ENCODE results near the gene HEMK1. TPM values are rescaled to one million over a fixed set of nuclear protein-coding genes. Genes with fewer than 3 reads are reported as not detected.

HEMK1 gene
- total RNA-seq, 1 experiment from 2014 or later: 12.5 TPM

DNA sequence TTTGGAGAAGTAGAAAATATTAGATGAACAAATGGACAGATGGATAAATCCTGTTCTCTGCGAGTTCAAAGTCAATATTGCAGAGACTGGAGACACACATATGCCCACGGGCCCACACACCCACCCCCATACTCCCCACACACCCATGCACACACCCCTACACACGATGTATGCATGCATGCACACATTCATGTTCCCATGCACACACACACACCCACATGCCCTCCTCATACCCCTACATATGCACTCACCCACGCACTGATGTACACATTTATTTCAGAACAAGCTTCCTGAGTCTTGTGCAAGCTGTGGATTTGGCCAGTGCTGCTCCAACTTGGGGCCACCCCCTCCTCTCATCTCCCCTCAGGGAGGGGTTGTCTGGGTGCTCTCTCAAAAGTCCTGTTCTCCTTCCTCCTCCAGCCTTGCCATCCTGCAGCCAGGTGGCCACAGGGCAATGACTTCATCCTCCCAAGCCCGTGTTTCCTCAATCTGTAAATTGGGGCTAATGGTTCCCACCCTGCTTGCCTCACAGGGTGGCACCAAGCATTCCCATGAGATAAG, 64.0 kb downstream of the HEMK1 start:
- peaks cover 2% of the 10 kb centered on the region; the same call in 1 of the 2 replicates for H3K4me1 ChIP-seq (ENCODE audit: insufficient read depth, low read length)
- H2BK120ac ChIP-seq (ENCODE audit: low read depth, low read length, poor library complexity, severe bottlenecking): no peak overlapping the region
- no peak overlapping the region for H4K5ac ChIP-seq (ENCODE audit: insufficient read length, low read depth, low read length)
- 0 out of 7 replicates have a peak overlapping the region, but pooled peaks of 1 of the 3 experiments have one; percentile 28 for H3K27ac Mint-ChIP-seq
- H3K27ac ChIP-seq (ENCODE audit: insufficient read length, low read depth, low read length): no peak overlapping the region
- no peaks in the 10 kb centered on the region for H3K9me3 ChIP-seq (ENCODE audit: control insufficient read depth, low read depth, low read length)
- no peak for TF ChIP-seq CTCF (conservative IDR thresholded peaks at IDR 0.05)
- H2AK5ac ChIP-seq (ENCODE audit: insufficient read length, low read length): no peak overlapping the region
- H3K23me2 ChIP-seq (ENCODE audit: insufficient read length, low read depth, low read length, poor library complexity, severe bottlenecking): no peaks in the 10 kb centered on the region
- no peak overlapping the region for H2BK15ac ChIP-seq (ENCODE audit: low read depth, low read length)
- peaks cover 27 to 33% of the 10 kb centered on the region in 2 experiments for H3K4me1 Mint-ChIP-seq
- H3K9ac ChIP-seq (ENCODE audit: extremely low read depth, insufficient read length, low read length): no peak overlapping the region
- no peak overlapping the region for H3T11ph ChIP-seq (ENCODE audit: low read length)
- H3K27me3 Mint-ChIP-seq (ENCODE audit: low read depth): no peaks in the 10 kb centered on the region
- H2BK12ac ChIP-seq (ENCODE audit: insufficient read length, low read depth, low read length): no peak overlapping the region
- H3K4me3 Mint-ChIP-seq: no peak overlapping the region; a peak in 1 of 5 replicates
- no peak overlapping the region for H2BK20ac ChIP-seq (ENCODE audit: low read depth, low read length, poor library complexity, severe bottlenecking)
- 0 out of 2 replicates have a peak, but pooled peaks cover 2% of the 10 kb centered on the region for H3K79me2 ChIP-seq (ENCODE audit: insufficient read depth, low read length)
- H4K8ac ChIP-seq (replicated peaks; ENCODE audit: insufficient read length, low read depth, low read length): no peak overlapping the region
- H2BK5ac ChIP-seq (ENCODE audit: insufficient read length, low read length): no peak overlapping the region
- H3K4me2 ChIP-seq (ENCODE audit: insufficient read depth, insufficient read length, low read length): no peak overlapping the region
- H3K9me3 Mint-ChIP-seq: no peaks in the 10 kb centered on the region
- H3K14ac ChIP-seq (ENCODE audit: insufficient read depth, low read length): no peak overlapping the region
- no peaks in the 10 kb centered on the region for H4K20me1 ChIP-seq (ENCODE audit: control insufficient read depth, insufficient read depth, insufficient read length)
- H3K27me3 ChIP-seq (ENCODE audit: insufficient read depth, low read length): no peaks in the 10 kb centered on the region
- H3K36me3 Mint-ChIP-seq (ENCODE audit: insufficient read depth in 1 of 3, low read depth in 3 of 3): no peaks in the 10 kb centered on the region; a peak in 4 of 7 replicates
- DNase-seq: no peak
- H3K4ac ChIP-seq (ENCODE audit: low read depth, low read length): no peak overlapping the region
- H4K91ac ChIP-seq (ENCODE audit: insufficient read length, low read depth, low read length): no peak overlapping the region
- WGBS (ENCODE audit: extremely low coverage, insufficient read length, low lambda C conversion rate): no CpG with 5 or more reads among the region's 5 CpGs
- no peak overlapping the region for H3K56ac ChIP-seq (ENCODE audit: insufficient read length, low read depth, low read length)
- peaks cover 4% of the 10 kb centered on the region for H3K79me1 ChIP-seq (ENCODE audit: insufficient read depth, low read depth, low read length, poor library complexity, severe bottlenecking)
- H3K23ac ChIP-seq (ENCODE audit: insufficient read length, low read depth, low read length): no peak overlapping the region
- H2AFZ ChIP-seq (ENCODE audit: low read length): no peak overlapping the region
- no peak overlapping the region for H3K18ac ChIP-seq (ENCODE audit: insufficient read length, low read depth, low read length)

Measured in H9 (cell line).